Activated CD4-positive, alpha-beta T cell treated with anti-CD3 and anti-CD28 coated beads for 24 hours (primary cell): ENCODE measurements around the gene F12.

ENCODE experiments used
- DNase-seq, 2 donors: peaks; one replicate each; pipeline ENCODE4 v3.0.0-alpha.2; 2020; ENCODE audit warnings: low read depth in 2 of 2

F12 gene

GRCh38 chr5:177356746-177357145 lies 52.6 kb downstream of the F12 start:
- no peak for DNase-seq

DNA sequence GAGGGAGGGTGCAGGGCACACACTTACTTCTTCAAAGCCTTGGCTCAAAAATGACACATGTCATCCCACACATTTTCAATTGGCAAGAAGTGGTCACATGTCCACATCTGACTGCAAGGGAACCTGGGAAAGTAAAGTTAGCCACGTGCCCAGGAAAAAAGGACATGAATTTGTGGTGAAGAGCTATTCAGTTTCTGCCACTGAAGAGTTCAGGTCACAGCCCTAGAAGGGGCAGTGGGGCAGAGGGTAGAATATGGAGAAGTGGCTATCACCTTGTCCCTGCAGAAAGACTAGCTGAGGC lies 53.5 kb downstream of the F12 start:
- no peak for DNase-seq

GRCh38 chr5:177355162-177355867 lies 54.0 kb downstream of the F12 start:
- no peak for DNase-seq

DNA sequence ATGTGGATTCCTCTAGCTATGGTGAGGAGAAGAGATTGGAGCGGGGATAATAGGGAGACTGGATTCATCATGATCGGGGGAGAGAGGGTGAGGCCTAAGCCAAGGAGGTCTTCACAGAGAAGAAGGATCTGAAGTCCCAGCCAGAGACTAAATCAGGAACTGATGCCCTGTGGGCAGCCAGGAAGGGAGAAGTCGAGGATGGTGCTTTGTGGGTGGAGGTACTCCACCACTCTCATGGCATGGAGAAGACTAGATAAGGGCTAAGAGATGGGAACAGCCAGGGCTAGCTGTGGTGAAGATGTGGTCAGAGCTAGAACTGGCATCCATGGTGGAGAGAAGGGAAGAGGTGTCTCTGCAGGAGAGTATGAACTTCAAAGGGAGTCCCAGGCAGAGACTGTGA lies 54.7 kb downstream of the F12 start:
- no peak for DNase-seq

DNA sequence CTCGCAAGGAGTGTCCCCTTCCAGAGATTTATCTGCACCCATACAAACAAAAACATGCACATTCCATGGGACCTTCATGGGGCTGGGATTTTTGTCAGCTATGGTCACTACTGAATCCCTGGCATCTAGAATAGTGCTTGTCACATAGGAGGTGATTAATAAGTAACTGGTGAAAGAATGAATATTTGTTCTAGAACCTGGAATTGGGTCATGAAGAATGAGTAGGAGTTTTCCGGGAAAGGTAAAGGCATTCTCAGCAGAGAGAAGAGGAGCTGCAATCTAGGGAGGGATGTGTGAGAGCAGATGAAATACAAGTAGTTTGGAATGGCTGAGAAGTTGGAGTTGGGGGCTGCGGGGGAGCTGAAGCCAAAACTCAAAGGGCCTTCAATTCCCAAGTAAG lies 55.1 kb downstream of the F12 start:
- DNase-seq = no peak

DNA sequence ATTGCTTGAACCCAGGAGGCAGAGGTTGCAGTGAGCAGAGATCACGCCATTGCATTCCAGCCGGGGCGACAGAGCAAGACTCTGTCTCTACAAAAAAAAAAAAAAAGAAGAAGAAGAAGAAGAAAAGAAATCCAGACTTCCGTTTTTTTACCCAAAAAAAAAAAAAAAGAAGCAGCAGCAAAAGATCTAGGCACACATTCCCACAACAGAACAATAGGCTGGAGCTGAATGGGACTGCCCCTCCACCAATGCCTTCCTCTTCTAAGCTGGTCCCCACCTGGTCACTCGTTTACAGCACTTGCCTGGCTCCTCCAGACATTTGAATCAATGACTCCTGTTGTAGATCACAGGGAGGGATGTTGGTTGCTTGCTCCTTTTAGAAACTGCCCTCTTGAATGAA lies 56.3 kb downstream of the F12 start:
- DNase-seq = no peak
